Right lobe of liver (tissue), 4 donors: Measurements from ENCODE around the gene SPAG6.

Experiments
- POLR2A ChIP-seq: fragments of 450-650 bp; IDR thresholded peaks from one replicate; pipeline ENCODE4 v1.6.1; 2017; ENCODE audit warnings: antibody characterized with exemption, mild to moderate bottlenecking
- TF ChIP-seq, protein P1 (sequence below), 4 donors: fragments of 200-600 bp in 3 of 4; fragments of 450-650 bp in 1 of 4; IDR thresholded peaks; one replicate each; pipeline versions ENCODE4 v1.5.1 to v1.8.0; 2016 to 2022; ENCODE audit warnings: antibody characterized with exemption in 4 of 4, mild to moderate bottlenecking in 2 of 4
- donor health status: DM: no; HTN: no; CAD: no.
- donor health status: DM: no; HTN: no; CAD: no.
- donor health status: DM: no; HTN: yes; CAD: no.

- TF ChIP-seq, protein P1, sequence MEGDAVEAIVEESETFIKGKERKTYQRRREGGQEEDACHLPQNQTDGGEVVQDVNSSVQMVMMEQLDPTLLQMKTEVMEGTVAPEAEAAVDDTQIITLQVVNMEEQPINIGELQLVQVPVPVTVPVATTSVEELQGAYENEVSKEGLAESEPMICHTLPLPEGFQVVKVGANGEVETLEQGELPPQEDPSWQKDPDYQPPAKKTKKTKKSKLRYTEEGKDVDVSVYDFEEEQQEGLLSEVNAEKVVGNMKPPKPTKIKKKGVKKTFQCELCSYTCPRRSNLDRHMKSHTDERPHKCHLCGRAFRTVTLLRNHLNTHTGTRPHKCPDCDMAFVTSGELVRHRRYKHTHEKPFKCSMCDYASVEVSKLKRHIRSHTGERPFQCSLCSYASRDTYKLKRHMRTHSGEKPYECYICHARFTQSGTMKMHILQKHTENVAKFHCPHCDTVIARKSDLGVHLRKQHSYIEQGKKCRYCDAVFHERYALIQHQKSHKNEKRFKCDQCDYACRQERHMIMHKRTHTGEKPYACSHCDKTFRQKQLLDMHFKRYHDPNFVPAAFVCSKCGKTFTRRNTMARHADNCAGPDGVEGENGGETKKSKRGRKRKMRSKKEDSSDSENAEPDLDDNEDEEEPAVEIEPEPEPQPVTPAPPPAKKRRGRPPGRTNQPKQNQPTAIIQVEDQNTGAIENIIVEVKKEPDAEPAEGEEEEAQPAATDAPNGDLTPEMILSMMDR (IDR thresholded peaks at IDR 0.05): no peak
- no peak for TF ChIP-seq POLR2A
Observed at GRCh38 chr10:22466763-22467334, 121.6 kb downstream of the SPAG6 start.
